ENCODE measurements around the gene NHLRC1. TPM values are rescaled to one million over a fixed set of nuclear protein-coding genes. Genes with fewer than 3 reads are reported as not detected.

NHLRC1 gene
- total and polyA plus RNA-seq, 2 of the 13 experiments (the other 11 are each of a cell fraction or from before 2014, with no cell fraction given), result 0.04 to 0.11 TPM

GRCh38 chr6:18155150-18155863 lies 32.8 kb upstream of the NHLRC1 start, which contains the start of gene KDM1B (continued):
- no peak for TF ChIP-seq HOXA7 (CRISPR knock-in tag; IDR thresholded peaks at IDR 0.05)
- TF ChIP-seq, protein P1, sequence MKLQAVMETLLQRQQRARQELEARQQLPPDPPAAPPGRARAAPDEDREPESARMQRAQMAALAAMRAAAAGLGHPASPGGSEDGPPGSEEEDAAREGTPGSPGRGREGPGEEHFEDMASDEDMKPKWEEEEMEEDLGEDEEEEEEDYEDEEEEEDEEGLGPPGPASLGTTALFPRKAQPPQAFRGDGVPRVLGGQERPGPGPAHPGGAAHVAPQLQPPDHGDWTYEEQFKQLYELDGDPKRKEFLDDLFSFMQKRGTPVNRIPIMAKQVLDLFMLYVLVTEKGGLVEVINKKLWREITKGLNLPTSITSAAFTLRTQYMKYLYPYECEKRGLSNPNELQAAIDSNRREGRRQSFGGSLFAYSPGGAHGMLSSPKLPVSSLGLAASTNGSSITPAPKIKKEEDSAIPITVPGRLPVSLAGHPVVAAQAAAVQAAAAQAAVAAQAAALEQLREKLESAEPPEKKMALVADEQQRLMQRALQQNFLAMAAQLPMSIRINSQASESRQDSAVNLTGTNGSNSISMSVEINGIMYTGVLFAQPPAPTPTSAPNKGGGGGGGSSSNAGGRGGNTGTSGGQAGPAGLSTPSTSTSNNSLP (IDR thresholded peaks at IDR 0.05; ENCODE audit: low read depth, low read length), result no peak; the same call in 1 of the 2 replicates
- no peak for TF ChIP-seq NPAS2 (CRISPR knock-in tag; IDR thresholded peaks at IDR 0.05; ENCODE audit: borderline replicate concordance)
- TF ChIP-seq, protein P2, sequence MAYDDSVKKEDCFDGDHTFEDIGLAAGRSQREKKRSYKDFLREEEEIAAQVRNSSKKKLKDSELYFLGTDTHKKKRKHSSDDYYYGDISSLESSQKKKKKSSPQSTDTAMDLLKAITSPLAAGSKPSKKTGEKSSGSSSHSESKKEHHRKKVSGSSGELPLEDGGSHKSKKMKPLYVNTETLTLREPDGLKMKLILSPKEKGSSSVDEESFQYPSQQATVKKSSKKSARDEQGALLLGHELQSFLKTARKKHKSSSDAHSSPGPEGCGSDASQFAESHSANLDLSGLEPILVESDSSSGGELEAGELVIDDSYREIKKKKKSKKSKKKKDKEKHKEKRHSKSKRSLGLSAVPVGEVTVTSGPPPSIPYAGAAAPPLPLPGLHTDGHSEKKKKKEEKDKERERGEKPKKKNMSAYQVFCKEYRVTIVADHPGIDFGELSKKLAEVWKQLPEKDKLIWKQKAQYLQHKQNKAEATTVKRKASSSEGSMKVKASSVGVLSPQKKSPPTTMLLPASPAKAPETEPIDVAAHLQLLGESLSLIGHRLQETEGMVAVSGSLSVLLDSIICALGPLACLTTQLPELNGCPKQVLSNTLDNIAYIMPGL (CRISPR knock-in tag; IDR thresholded peaks at IDR 0.05; ENCODE audit: borderline replicate concordance in 1 of 2, low read depth in 1 of 2), result peak in 1 of 2 experiments; percentile 14; a peak in 1 of 4 replicates
- no peak for TF ChIP-seq KLF15 (CRISPR knock-in tag; IDR thresholded peaks at IDR 0.05; ENCODE audit: borderline replicate concordance)
- TF ChIP-seq ZEB1 (IDR thresholded peaks at IDR 0.05; ENCODE audit: insufficient replicate concordance, low read depth), result no peak
- no peak for TF ChIP-seq MLX (CRISPR knock-in tag; IDR thresholded peaks at IDR 0.05)
- TF ChIP-seq ZNF207 (IDR thresholded peaks at IDR 0.05; ENCODE audit: borderline replicate concordance), result no peak
- TF ChIP-seq STAG1 (CRISPR knock-in tag; IDR thresholded peaks at IDR 0.05), result no peak
- no peak for TF ChIP-seq MAF1 (CRISPR knock-in tag; IDR thresholded peaks at IDR 0.05; ENCODE audit: borderline replicate concordance)
- TF ChIP-seq ZNF780A (CRISPR knock-in tag; IDR thresholded peaks at IDR 0.05), result 0 out of 2 replicates have a peak, but pooled peaks have one; percentile 26
- TF ChIP-seq SRSF4 (IDR thresholded peaks at IDR 0.05; ENCODE audit: low read depth, low read length, poor library complexity, severe bottlenecking), result no peak
- TF ChIP-seq IKZF4 (CRISPR knock-in tag; IDR thresholded peaks at IDR 0.05; ENCODE audit: borderline replicate concordance, low read depth, not compliant biosample characterization), result peak; percentile 20
- TF ChIP-seq RFXANK (CRISPR knock-in tag; IDR thresholded peaks at IDR 0.05), result no peak
- peak; percentile 8; the same call in 1 of the 2 replicates for TF ChIP-seq KDM3A (CRISPR knock-in tag; IDR thresholded peaks at IDR 0.05; ENCODE audit: low read depth)
- TF ChIP-seq ZNF430 (CRISPR knock-in tag; IDR thresholded peaks at IDR 0.05), result peak; percentile 75
- TF ChIP-seq ZFYVE20 (CRISPR knock-in tag; IDR thresholded peaks at IDR 0.05; ENCODE audit: borderline replicate concordance, low read depth), result no peak
- TF ChIP-seq DR1 (CRISPR knock-in tag; IDR thresholded peaks at IDR 0.05), result no peak; the same call in 1 of the 2 replicates
- TF ChIP-seq, protein P3, sequence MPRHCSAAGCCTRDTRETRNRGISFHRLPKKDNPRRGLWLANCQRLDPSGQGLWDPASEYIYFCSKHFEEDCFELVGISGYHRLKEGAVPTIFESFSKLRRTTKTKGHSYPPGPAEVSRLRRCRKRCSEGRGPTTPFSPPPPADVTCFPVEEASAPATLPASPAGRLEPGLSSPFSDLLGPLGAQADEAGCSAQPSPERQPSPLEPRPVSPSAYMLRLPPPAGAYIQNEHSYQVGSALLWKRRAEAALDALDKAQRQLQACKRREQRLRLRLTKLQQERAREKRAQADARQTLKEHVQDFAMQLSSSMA (CRISPR knock-in tag; IDR thresholded peaks at IDR 0.05), result no peak
- peak; percentile 45; the same call in 1 of the 2 replicates for TF ChIP-seq ZC3H13 (CRISPR knock-in tag; IDR thresholded peaks at IDR 0.05)
- TF ChIP-seq TARDBP (CRISPR knock-in tag; IDR thresholded peaks at IDR 0.05), result peak; percentile 11; the same call in 1 of the 2 replicates
- TF ChIP-seq ZBTB3 (CRISPR knock-in tag; IDR thresholded peaks at IDR 0.05; ENCODE audit: borderline replicate concordance, low read depth), result no peak
